Embryonic facial prominence (tissue), 1 donor: ENCODE results near the gene NELFE.
"Not testable (repeated sequence)": the region's sequence is repeated elsewhere in the genome, so short reads cannot be mapped to it uniquely, and the experiment has no call there.

ENCODE experiments used
- DNase-seq: peaks from one replicate; pipeline ENCODE4 v3.0.0-alpha.2; 2016; ENCODE audit errors: extremely low spot score

The NELFE gene

GRCh38 chr6:31949926-31950548, 8.7 kb downstream of the NELFE start:
- DNase-seq = no peak

- no peak for DNase-seq
Observed at GRCh38 chr6:31948753-31949413, 9.9 kb downstream of the NELFE start.

GRCh38 chr6:31948306-31948705, 10.5 kb downstream of the NELFE start:
- no peak for DNase-seq

- no peak for DNase-seq
Observed at GRCh38 chr6:31947864-31948263, 10.9 kb downstream of the NELFE start.

GRCh38 chr6:31947070-31947675, 11.6 kb downstream of the NELFE start:
- DNase-seq = no peak

GRCh38 chr6:31946370-31946885, 12.3 kb downstream of the NELFE start:
- DNase-seq = no peak

- DNase-seq = no peak
Observed at GRCh38 chr6:31945507-31946369, 13.0 kb downstream of the NELFE start, which contains the start of gene CFB. TSS of gene CFB (plus strand) at chr6:31946095. CDS start at chr6:31946222, 127 bp downstream.

- DNase-seq = no peak
Observed at GRCh38 chr6:31945154-31945506, 13.6 kb downstream of the NELFE start.

GRCh38 chr6:31943742-31944141, 15.0 kb downstream of the NELFE start:
- peak; percentile 1 for DNase-seq

- DNase-seq = no peak
Observed at GRCh38 chr6:31940256-31940664, 18.5 kb downstream of the NELFE start.

- DNase-seq = no peak
Observed at GRCh38 chr6:31935823-31936222, 22.9 kb downstream of the NELFE start.

- no peak for DNase-seq
Observed at GRCh38 chr6:31935021-31935420, 23.8 kb downstream of the NELFE start.

GRCh38 chr6:31933537-31933936, 25.2 kb downstream of the NELFE start:
- DNase-seq = no peak

GRCh38 chr6:31932137-31932536, 26.6 kb downstream of the NELFE start:
- not testable (repeated sequence) for DNase-seq

- no peak for DNase-seq
Observed at GRCh38 chr6:31930962-31931361, 27.8 kb downstream of the NELFE start.

- DNase-seq = no peak
Observed at GRCh38 chr6:31928672-31928939, 30.2 kb downstream of the NELFE start.

GRCh38 chr6:31927863-31928671, 30.7 kb downstream of the NELFE start:
- DNase-seq = no peak

- DNase-seq = no peak
Observed at GRCh38 chr6:31927242-31927862, 31.4 kb downstream of the NELFE start, which contains the start of gene C2. TSS of gene C2 (plus strand) at chr6:31927717. CDS start at chr6:31927753, 36 bp downstream.

GRCh38 chr6:31922942-31923341, 35.8 kb downstream of the NELFE start:
- DNase-seq = no peak

- no peak for DNase-seq
Observed at GRCh38 chr6:31920811-31921210, 38.0 kb downstream of the NELFE start.
